SK-N-SH (cell line): ENCODE data around the gene RNF151. TPM values are rescaled to one million over a fixed set of nuclear protein-coding genes. Genes with fewer than 3 reads are reported as not detected.
A peak's percentile ranks its signal among the peaks of the same experiment; 100 is the strongest.

Experiments used
- CTCF ChIA-PET: fragments of 300-600, 350-600 bp; formaldehyde crosslinking; extraction: SDS; loops from one replicate; lab custom pipeline; 2021; lab: Yijun Ruan, JAX
- POLR2A ChIA-PET: fragments of 350-600 bp; sonication (Branson Sonifier 250); formaldehyde crosslinking; extraction: SDS; loops from one replicate; lab custom pipeline; 2020; ENCODE audit warnings: antibody characterized with exemption, inconsistent platforms; lab: Yijun Ruan, JAX
- DNase-seq: peaks from one replicate; pipeline ENCODE4 v3.0.0; 2012
- H2AFZ ChIP-seq: fragments of 200-600 bp; sonication (generic); 2 replicates; pipeline ENCODE4 v1.8.1; 2016; ENCODE audit warnings: antibody characterized with exemption, mild to moderate bottlenecking, low read depth
- H3F3A ChIP-seq: fragments of 200-600 bp; sonication (generic); replicated peaks from 2 replicates; pipeline ENCODE3; 2016; ENCODE audit warnings: antibody characterized with exemption, mild to moderate bottlenecking; ENCODE audit not compliant: insufficient read depth
- H3K27ac ChIP-seq, 2 experiments: fragments of 200-500 bp in 1 of 2; fragments of 200-600 bp in 1 of 2; sonication (Bioruptor generic) in 1 of 2; sonication (generic), shearing (Covaris generic) in 1 of 2; 2 replicates each; pipeline versions ENCODE4 v1.5.1 to v1.6.1; 2014 to 2016; ENCODE audit warnings: low read depth in 2 of 2, inconsistent platforms in 1 of 2, low read length in 1 of 2, mild to moderate bottlenecking in 1 of 2, mixed read lengths in 1 of 2
- H3K27me3 ChIP-seq: fragments of 200-600 bp; sonication (generic), shearing (Covaris generic); 2 replicates; pipeline ENCODE4 v1.6.1; 2016; ENCODE audit warnings: mixed run types; ENCODE audit not compliant: insufficient read depth
- H3K36me3 ChIP-seq, 2 experiments: fragments of 200-500 bp in 1 of 2; fragments of 200-600 bp in 1 of 2; sonication (Bioruptor generic) in 1 of 2; sonication (generic) in 1 of 2; replicated peaks in 1 of 2; 2 replicates each; pipeline versions ENCODE3 to v1.5.1; 2014 to 2016; ENCODE audit warnings: low read length in 1 of 2, mild to moderate bottlenecking in 1 of 2; ENCODE audit not compliant: insufficient read depth in 2 of 2, control insufficient read depth in 1 of 2
- H3K4me1 ChIP-seq, 2 experiments: fragments of 200-500 bp in 1 of 2; fragments of 200-600 bp in 1 of 2; sonication (Bioruptor generic) in 1 of 2; sonication (generic), shearing (Covaris generic) in 1 of 2; 2 replicates each; pipeline versions ENCODE4 v1.5.1 to v1.6.1; 2014 to 2016; ENCODE audit warnings: low read depth in 1 of 2, low read length in 1 of 2, mixed run types in 1 of 2; ENCODE audit not compliant: insufficient read depth in 2 of 2, control insufficient read depth in 1 of 2
- H3K4me2 ChIP-seq: fragments of 200-600 bp; sonication (generic), shearing (Covaris generic); 2 replicates; pipeline ENCODE4 v1.6.1; 2017; ENCODE audit warnings: mixed run types
- H3K4me3 ChIP-seq, 2 experiments: fragments of 200-500 bp in 1 of 2; fragments of 200-600 bp in 1 of 2; sonication (Bioruptor generic) in 1 of 2; sonication (generic), shearing (Covaris generic) in 1 of 2; 2 replicates each; pipeline versions ENCODE4 v1.5.1 to v1.8.1; 2014 to 2016; ENCODE audit warnings: low read depth in 2 of 2, inconsistent platforms in 1 of 2, low read length in 1 of 2, mild to moderate bottlenecking in 1 of 2, mixed read lengths in 1 of 2, moderate library complexity in 1 of 2
- H3K79me2 ChIP-seq: fragments of 200-600 bp; sonication (generic); 2 replicates; pipeline ENCODE4 v1.8.1; 2017; ENCODE audit warnings: mild to moderate bottlenecking; ENCODE audit not compliant: insufficient read depth
- H3K9ac ChIP-seq: fragments of 200-600 bp; sonication (generic); 2 replicates; pipeline ENCODE4 v1.6.1; 2017; ENCODE audit warnings: mixed run types
- H3K9me2 ChIP-seq: fragments of 200-600 bp; sonication (generic); 2 replicates; pipeline ENCODE4 v1.6.1; 2017; ENCODE audit warnings: mixed run types
- H3K9me3 ChIP-seq: fragments of 200-600 bp; sonication (generic); 2 replicates; pipeline ENCODE4 v1.6.1; 2017; ENCODE audit warnings: mixed run types, mild to moderate bottlenecking, moderate library complexity
- H4K20me1 ChIP-seq: fragments of 200-600 bp; sonication (generic); 2 replicates; pipeline ENCODE4 v1.6.1; 2017; ENCODE audit warnings: mild to moderate bottlenecking, mixed run types; ENCODE audit not compliant: insufficient read depth
- ELF1 ChIP-seq: IDR thresholded peaks from 2 replicates; pipeline ENCODE4 v1.4.0; 2012
- EP300 ChIP-seq, 2 experiments: IDR thresholded peaks; 2 replicates each; pipeline versions ENCODE4 v1.4.0 to v1.6.1; 2012; ENCODE audit warnings: borderline replicate concordance in 1 of 2, low read depth in 1 of 2, low read length in 1 of 2
- GATA2 ChIP-seq: sonication (generic); formaldehyde crosslinking; IDR thresholded peaks from 2 replicates; pipeline ENCODE4 v1.5.0; 2020; ENCODE audit warnings: mild to moderate bottlenecking, missing genetic modification reagents
- MXI1 ChIP-seq: IDR thresholded peaks from 2 replicates; pipeline ENCODE4 v1.6.1; 2012; ENCODE audit warnings: mild to moderate bottlenecking, low read depth, low read length, improper control_type of control experiment
- POLR2AphosphoS5 ChIP-seq: IDR thresholded peaks from 2 replicates; pipeline ENCODE4 v1.6.1; 2012; ENCODE audit warnings: low read depth, low read length
- RCOR1 ChIP-seq: fragments of 150-350 bp; IDR thresholded peaks from 2 replicates; pipeline ENCODE4 v1.6.1; 2017; ENCODE audit warnings: antibody characterized with exemption, low read length
- RFX5 ChIP-seq: IDR thresholded peaks from 2 replicates; pipeline ENCODE4 v1.6.1; 2012; ENCODE audit warnings: mild to moderate bottlenecking, improper control_type of control experiment, low read length
- RXRA ChIP-seq: IDR thresholded peaks from 2 replicates; pipeline ENCODE4 v1.4.0; 2012; ENCODE audit warnings: low read depth, mild to moderate bottlenecking, borderline replicate concordance
- SIN3A ChIP-seq: IDR thresholded peaks from 2 replicates; pipeline ENCODE4 v1.6.1; 2012; ENCODE audit warnings: low read depth, mild to moderate bottlenecking, low read length, moderate library complexity, borderline replicate concordance
- WGBS: methylation state at CpG from one replicate; pipeline ENCODE4 v1.1.6; 2017; ENCODE audit warnings: low lambda C conversion rate; 5-methylcytosine and 5-hydroxymethylcytosine counted together
- polyA plus RNA-seq, 3 experiments: library from polyadenylated mRNA; depleted of rRNA; stranded (reverse); fragments of >200 nt; gene quantifications; 2 replicates each; pipeline ENCODE4 v1.2.3, GENCODE V29; 2012
- TF ChIP-seq, protein P1 (sequence below): fragments of 150-350 bp; IDR thresholded peaks from 2 replicates; pipeline ENCODE4 v1.6.1; 2017; ENCODE audit warnings: antibody characterized with exemption, low read length, low read depth, borderline replicate concordance
- TF ChIP-seq, protein P2 (sequence below): IDR thresholded peaks from 2 replicates; pipeline ENCODE4; 2012

Gene RNF151
- polyA plus RNA-seq, 1 of the 3 experiments (the other 2 are of a cell fraction): 0.07 TPM

GRCh38 chr16:1984347-1985225 is 17.9 kb downstream of the RNF151 start:
- H3K36me3 ChIP-seq: peaks cover 5 to 13% of the 10 kb centered on the region in 2 experiments
- no peaks in the 10 kb centered on the region for H4K20me1 ChIP-seq
- H3F3A ChIP-seq: peaks cover 15% of the 10 kb centered on the region
- WGBS: 51% methylated on average over 9 of the region's 58 CpGs
- peak overlapping the region; percentile 85 for H3K9ac ChIP-seq
- TF ChIP-seq ELF1 (no peak), RCOR1 (no peak), SIN3A (no peak), MXI1 (no peak), RXRA (no peak), POLR2AphosphoS5 (no peak)
- TF ChIP-seq, protein P1, sequence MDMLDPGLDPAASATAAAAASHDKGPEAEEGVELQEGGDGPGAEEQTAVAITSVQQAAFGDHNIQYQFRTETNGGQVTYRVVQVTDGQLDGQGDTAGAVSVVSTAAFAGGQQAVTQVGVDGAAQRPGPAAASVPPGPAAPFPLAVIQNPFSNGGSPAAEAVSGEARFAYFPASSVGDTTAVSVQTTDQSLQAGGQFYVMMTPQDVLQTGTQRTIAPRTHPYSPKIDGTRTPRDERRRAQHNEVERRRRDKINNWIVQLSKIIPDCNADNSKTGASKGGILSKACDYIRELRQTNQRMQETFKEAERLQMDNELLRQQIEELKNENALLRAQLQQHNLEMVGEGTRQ: no peak
- TF ChIP-seq, protein P2, sequence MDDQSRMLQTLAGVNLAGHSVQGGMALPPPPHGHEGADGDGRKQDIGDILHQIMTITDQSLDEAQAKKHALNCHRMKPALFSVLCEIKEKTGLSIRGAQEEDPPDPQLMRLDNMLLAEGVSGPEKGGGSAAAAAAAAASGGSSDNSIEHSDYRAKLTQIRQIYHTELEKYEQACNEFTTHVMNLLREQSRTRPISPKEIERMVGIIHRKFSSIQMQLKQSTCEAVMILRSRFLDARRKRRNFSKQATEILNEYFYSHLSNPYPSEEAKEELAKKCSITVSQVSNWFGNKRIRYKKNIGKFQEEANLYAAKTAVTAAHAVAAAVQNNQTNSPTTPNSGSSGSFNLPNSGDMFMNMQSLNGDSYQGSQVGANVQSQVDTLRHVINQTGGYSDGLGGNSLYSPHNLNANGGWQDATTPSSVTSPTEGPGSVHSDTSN: no peak
- ChIA-PET POLR2A (interaction anchor here (0.6 to 1.8 kb wide), 5 partner anchors 11 to 171 kb away, joined by 3 to 9 read pairs (median 5); partner anchors contain the start of genes RPS2, TBL3 and TRAF7), CTCF (interaction anchor here (0.6 to 12.9 kb wide), 6 partner anchors 13 to 1090 kb away, joined by 3 to 108 read pairs (median 5); partner anchors contain the start of gene TBL3)
- peaks cover 19% of the 10 kb centered on the region; the same call in 1 of the 2 replicates for H3K79me2 ChIP-seq
- H2AFZ ChIP-seq: no peak overlapping the region
- H3K4me3 ChIP-seq: peak overlapping the region; percentile 77 to 80
- H3K9me3 ChIP-seq: no peaks in the 10 kb centered on the region
- H3K9me2 ChIP-seq: no peaks in the 10 kb centered on the region
- H3K27ac ChIP-seq: peak overlapping the region; percentile 39 to 95
- DNase-seq: no peak
- H3K27me3 ChIP-seq: no peaks in the 10 kb centered on the region
- H3K4me2 ChIP-seq: peak overlapping the region; percentile 99
- peaks cover 8 to 29% of the 10 kb centered on the region in 2 experiments; a peak in 2 of 4 replicates for H3K4me1 ChIP-seq

DNA sequence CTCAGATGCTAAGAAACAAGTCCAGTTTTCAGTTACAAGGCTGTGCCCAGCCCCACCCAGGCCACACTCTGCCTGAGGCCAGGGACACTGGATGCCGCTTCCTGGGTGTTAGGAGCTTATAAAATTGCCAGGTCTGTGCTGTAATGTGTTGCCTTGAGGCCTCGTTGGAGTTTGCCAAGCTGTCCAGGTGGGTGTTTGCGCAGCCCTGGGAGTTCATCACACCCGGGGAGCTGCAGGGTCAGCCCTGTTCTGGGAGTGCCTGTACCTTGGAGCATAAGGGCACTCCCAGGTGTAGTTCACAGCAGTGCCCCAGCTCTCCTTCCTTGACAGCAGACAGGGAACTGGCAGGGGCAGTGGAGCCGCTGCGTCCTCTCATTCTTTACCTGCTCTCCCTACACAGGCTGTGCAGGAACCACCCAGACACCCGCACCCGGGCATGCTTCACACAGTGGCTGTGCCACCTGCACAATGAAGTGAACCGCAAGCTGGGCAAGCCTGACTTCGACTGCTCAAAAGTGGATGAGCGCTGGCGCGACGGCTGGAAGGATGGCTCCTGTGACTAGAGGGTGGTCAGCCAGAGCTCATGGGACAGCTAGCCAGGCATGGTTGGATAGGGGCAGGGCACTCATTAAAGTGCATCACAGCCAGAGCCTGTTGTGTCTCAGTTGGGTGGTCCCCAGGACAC is 19.0 kb downstream of the RNF151 start:
- H3F3A ChIP-seq: peaks cover 15% of the 10 kb centered on the region
- DNase-seq: no peak
- POLR2A ChIA-PET: interaction anchor here (1.1 to 1.8 kb wide), 3 partner anchors 14 to 21 kb away, joined by 4 to 8 read pairs (median 5); partner anchors contain the start of genes RPS2 and TBL3
- no peak overlapping the region for H3K27ac ChIP-seq
- peaks cover 19% of the 10 kb centered on the region; the same call in 1 of the 2 replicates for H3K79me2 ChIP-seq
- peaks cover 5 to 13% of the 10 kb centered on the region in 2 experiments for H3K36me3 ChIP-seq
- H3K9ac ChIP-seq: peak overlapping the region; percentile 85; the same call in 1 of the 2 replicates
- H3K4me3 ChIP-seq: peak overlapping the region; percentile 77 to 80; a peak in 3 of 4 replicates
- H3K9me3 ChIP-seq: no peaks in the 10 kb centered on the region
- H2AFZ ChIP-seq: no peak overlapping the region
- H3K9me2 ChIP-seq: no peaks in the 10 kb centered on the region
- H3K27me3 ChIP-seq: no peaks in the 10 kb centered on the region
- peaks cover 8 to 32% of the 10 kb centered on the region in 2 experiments; a peak in 2 of 4 replicates for H3K4me1 ChIP-seq
- WGBS: 92% methylated on average over 13 of the region's 14 CpGs
- peak overlapping the region; percentile 99 for H3K4me2 ChIP-seq
- TF ChIP-seq, protein P2: no peak
- TF ChIP-seq GATA2 (CRISPR knock-in tag) (no peak), RFX5 (no peak), EP300 (IDR thresholded peaks at IDR 0.05; ENCODE audit: borderline replicate concordance in 1 of 2, low read depth in 1 of 2, low read length in 1 of 2) (no peak), POLR2AphosphoS5 (no peak)
- no peaks in the 10 kb centered on the region for H4K20me1 ChIP-seq
- CTCF ChIA-PET: interaction anchor here (1.0 to 12.9 kb wide), 3 partner anchors 9 to 31 kb away, joined by 3 to 108 read pairs (median 3); no protein-coding TSS in a partner anchor
